EL (cell line): ENCODE results near the gene TSR2.

ENCODE experiments used
- DNase-seq: peaks from one replicate; pipeline ENCODE4 v3.0.0-alpha.2; 2016

TSR2 gene

DNA sequence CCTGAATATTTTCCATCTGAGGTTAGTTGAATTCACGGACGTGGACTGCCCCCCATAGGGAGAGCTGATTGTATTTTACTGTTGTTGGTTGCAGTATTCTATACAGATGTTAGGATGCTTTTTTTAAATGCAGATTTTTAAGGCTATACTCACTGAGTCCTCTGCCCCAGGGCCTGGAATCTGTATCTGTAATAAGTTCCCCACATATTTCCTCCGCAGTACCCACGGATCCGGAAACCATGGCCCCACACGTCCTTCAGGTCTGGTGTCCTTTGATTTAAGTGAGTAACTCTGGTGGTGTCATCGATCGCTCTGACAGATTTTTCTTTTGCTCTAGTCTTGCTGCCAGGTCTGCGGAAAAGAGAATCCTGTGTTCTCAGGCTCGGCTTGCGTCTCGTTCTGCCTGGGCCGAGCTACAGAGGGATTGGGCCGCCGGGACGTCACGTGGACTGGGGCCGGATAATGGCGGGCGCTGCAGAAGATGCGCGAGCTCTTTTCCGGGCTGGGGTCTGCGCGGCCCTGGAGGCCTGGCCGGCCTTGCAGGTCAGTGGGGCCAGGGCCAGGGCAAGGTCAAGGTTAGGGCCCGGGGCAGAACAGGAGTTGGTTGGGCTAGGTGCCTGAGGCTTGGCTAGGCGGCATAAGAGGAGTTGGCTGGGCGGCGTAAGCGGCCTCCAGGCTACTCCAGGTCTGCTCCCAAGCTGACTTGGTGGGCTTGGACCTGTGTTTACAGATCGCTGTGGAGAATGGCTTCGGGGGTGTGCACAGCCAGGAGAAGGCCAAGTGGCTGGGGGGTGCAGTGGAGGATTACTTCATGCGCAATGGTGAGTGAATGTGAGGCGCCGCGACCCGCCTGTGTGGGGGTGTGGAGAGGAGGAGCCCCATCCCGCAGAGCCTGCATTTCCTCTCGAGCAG lies at the start of gene TSR2:
Gene TSR2 (plus strand): TSS at position 445 of the 912 bp plus-strand sequence. CDS start 18 bp downstream, at position 463.
- peak; percentile 83 for DNase-seq

- DNase-seq: no peak
Measured at GRCh38 chrX:54397113-54397512, 43.1 kb upstream of the TSR2 start.

DNA sequence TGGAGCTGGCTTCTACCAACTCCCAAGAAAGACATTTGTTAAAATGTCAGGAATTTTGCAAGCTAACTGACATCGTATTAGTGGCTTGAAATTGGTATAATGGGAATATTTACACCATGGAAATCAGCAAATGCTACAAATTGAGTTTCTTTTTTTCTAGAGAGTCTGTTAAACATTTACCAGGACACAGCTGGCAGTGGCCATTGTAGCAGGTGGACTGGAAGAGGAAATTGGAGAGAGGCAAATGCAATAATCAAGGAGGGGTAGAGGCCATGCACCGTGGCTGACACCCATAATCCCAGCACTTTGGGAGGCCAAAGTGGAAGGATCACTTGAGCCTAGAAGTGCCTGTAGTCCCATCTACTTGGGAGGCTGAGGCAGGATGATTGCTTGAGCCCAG lies 32.9 kb upstream of the TSR2 start:
- no peak for DNase-seq

- DNase-seq: no peak
Measured at GRCh38 chrX:54411732-54412131, 28.5 kb upstream of the TSR2 start.

DNA sequence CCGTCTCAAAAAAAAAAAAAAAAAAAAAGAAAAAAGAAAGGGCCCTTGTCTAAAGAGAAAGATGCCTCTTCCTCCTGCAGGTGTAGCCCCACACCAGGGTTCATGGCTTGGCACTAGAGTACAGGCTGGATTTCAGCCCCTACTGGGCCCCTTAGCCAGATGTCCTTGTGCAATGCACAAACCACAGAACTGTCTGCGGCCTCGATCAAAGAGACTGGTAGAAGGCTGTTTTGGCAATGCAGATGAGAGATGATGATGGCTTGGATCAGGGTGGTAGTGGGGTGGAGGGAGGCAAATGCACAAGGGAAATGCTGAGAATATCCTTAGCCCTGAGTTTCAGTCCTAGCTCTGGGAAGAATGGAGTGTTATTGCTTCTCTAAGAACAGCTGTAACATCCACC lies 26.5 kb upstream of the TSR2 start:
- DNase-seq: no peak

DNA sequence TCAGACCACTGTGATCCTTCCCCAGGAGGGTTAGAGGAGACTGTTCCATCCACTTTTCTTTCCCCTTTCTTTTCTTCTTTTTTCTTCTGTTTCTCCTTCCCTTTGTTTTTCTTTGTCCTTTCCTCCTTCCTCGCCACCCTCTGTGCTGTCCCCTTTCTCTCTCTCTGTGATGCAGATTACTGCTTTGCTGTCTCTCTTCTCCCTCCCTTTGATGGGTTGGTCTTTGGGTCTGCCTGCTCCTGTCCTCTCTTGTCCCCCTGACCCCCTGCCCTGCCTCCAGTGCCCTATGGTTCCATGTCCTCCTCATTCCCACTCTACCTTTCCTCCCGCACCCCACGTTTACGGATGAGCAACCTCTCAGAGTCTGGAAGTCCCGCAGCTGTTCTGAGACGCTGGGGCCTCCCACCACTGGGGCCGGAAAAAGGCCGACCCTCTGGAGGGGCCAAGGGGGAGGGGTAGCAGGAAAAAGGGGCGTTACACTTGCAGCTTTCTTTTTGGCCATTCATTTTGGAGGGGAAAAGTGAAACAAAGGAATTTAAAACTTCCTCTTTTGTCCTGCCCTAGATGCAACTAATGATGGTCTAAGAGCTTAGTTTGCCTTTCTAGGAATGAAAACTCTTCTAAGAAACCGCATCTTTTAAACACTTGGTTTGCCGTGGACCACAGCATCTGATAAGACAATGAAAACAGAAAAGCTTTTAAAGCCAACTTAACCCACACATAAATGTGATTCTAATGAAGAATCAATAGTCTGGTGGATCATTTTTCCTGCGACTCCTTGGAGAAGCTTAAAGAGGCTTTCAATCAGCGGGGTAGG lies 24.5 kb upstream of the TSR2 start:
- no peak for DNase-seq

DNA sequence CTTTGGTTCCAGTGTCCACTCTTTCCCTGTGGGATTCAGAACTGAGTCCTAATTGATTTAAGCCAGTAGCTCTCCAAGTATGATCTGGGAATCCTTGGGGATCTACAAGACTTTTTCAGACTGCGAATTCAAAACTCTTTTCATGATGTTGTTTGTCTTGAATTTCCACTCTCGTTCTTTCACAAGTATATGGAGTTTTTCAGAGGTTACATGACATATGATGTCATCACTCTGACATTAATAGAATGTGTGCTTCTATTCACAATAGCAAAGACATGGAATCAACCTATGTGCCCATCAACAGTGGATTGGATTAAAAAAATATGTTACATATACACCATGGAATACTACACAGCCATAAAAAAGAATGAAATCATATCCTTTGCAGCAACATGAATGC lies 23.2 kb upstream of the TSR2 start:
- no peak for DNase-seq

- no peak for DNase-seq
Measured at GRCh38 chrX:54419559-54420302, 20.5 kb upstream of the TSR2 start.

- no peak for DNase-seq
Measured at GRCh38 chrX:54422168-54422567, 18.0 kb upstream of the TSR2 start.

- no peak for DNase-seq
Measured at GRCh38 chrX:54423161-54423888, 16.9 kb upstream of the TSR2 start.

DNA sequence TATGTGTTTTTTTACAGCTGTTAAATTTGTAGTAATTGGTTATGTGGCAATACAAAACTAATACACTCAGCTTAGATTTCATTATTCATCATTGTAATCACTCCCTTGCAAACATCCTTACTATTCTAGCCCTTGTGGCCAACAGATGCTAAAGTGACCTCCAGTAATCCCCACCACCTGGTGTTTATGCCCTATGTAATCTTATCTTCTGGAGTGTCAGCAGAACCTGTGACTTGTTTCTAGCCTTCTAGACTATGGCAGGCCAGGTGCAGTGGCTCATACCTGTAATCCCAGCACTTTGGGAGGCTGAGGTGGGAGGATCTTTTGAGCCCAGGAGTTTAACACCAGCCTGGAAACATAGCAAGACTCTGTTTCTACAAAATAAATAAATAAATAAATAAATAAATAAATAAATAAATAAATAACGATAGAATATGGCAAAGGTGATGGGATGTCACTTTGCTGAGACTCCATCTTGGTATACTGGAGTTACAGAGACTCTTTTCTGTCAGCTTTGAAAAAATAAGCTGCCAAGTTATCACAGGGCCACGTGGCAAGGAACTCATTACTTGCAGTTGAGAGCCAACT lies 12.3 kb upstream of the TSR2 start:
- DNase-seq: no peak

DNA sequence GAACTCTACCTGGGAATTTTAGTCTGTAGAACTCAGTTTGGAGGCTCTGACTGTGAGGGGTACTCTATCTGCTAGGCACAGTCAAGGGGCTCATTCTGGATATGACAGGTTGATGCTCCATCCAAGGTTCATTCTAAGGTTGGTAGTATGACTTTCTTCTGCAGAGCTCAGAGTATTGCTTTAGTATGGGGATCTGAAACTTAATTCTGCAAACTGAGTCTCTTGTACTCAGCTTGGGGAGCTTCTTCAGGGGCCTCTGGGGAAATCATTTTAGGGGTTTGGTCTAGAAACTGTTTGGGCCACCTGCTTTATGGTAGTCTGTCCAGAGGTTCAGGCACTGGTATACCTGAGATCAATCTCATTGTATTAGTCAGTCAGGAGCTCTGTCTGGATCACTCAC lies 9.7 kb upstream of the TSR2 start:
- DNase-seq: no peak

DNA sequence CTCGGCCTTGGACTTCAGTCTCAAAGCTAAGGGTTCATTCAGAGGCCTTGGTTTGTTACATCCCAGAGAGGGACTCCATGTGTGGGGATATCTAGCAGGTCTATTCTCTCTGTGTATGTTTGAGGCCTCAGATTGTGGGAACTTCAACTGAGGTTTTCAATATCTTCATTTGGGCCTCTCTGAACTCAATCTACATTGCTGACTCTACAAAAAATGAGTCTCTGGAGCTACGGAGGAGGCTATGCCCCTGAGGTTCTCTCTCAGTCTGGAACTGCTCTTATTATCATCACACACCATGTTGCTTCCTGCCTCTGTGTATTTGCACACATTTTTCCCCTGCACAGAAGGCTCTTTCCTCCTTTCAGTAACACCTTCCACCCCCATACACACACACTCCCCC lies 5.1 kb upstream of the TSR2 start:
- no peak for DNase-seq

- no peak for DNase-seq
Measured at GRCh38 chrX:54442790-54443189, 2.6 kb downstream of the TSR2 start.

GRCh38 chrX:54444752-54445151 lies 4.5 kb downstream of the TSR2 start:
- DNase-seq: no peak

DNA sequence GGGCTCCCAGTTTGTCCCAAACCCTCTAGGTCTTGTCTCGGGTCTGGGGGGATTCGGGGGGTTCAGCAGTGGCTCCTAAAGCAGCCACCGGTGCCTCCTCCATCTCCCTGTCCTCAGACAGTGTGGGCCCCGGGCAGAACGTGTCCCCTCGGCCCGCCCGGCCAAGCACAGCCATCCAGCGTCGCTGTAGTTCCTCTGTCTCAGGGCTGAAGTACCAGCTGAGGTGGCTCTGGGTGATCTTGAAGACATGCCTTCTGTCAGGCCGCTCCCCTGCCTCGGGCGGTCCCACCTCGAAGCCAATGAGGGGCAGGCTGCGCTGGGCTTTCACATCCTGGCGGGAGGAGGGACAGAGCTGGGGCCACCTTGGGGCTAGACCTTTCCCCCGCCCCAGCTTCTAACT lies 5.9 kb downstream of the TSR2 start:
- DNase-seq: no peak

- DNase-seq: no peak
Measured at GRCh38 chrX:54447461-54447860, 7.3 kb downstream of the TSR2 start.

DNA sequence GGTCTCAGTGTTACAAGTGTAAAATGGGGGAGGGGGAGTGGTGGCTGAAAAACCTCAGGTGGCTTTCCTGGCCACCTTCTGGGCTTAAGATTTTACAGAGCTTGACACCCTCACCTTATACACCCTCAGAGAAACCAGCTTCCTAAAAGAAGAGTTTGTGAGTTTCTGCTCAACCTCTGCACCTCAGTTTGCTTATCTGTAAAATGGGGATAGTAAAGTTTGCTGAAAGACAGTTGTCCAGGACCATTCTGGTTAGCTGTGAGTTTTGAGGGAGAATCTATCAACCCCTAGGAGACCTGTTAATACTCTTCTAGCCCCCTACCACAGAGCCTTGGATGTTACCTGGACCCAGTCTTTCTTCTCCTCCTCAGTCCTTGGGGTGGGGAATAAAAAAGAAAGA lies 9.7 kb downstream of the TSR2 start:
- DNase-seq: no peak

- peak; percentile 6 for DNase-seq
Measured at GRCh38 chrX:54452920-54453319, 12.7 kb downstream of the TSR2 start.

DNA sequence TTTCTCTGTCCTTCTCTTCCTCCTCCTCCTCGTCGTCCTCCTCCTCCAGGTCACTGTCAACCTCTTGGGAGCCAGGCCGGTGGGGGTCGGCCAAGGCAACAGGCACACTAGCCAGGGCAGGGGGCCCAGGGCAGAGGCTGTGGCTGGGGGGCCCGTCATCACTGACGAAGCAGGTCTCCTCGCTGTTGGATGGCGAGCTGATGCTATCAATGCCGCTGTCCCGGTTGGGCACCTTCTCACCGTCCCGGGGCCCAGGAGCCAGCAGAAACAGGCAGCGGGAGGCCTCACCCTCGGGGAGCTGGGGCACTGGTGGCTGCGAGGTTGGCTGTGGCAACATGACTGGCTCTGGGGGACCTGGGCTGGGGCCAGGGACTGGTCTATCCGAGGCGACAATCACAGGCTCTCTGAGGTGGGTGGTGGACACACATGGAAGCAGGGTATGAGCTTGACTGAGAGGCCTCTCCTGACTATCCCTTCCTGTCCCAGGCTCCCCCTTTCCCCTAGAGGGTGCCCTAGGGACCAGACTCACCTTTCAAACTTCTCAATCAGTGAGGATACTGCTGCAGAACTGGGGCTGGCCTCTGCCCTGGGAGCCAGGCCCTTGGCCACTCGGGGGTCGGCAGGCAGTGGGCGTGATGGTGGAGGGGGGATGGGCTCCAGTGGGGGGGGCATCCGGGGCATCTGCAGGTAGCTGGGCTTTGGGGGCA lies 30.0 kb downstream of the TSR2 start:
- DNase-seq: no peak
